PC-9 (cell line): ENCODE data around the gene KAT6B. TPM values are rescaled to one million over a fixed set of nuclear protein-coding genes. Genes with fewer than 3 reads are reported as not detected.

Experiments used
- BruUV-seq: library from RNA; stranded (reverse); fragments of 400-500 nt; replicated peaks from 2 replicates; lab custom pipeline; 2021; lab: Mats Ljungman, UMichigan
- CTCF ChIA-PET: fragments of 300-600 bp; sonication (Branson Sonifier 250); formaldehyde crosslinking; loops from one replicate; lab custom pipeline; 2022; ENCODE audit warnings: antibody characterized with exemption; lab: Charles Lee
- POLR2A ChIA-PET: fragments of 300-600 bp; sonication (Branson Sonifier 250); formaldehyde crosslinking; loops from one replicate; lab custom pipeline; 2022; ENCODE audit warnings: antibody characterized with exemption; ENCODE audit not compliant: unreplicated experiment; lab: Charles Lee
- DNase-seq, 2 experiments: peaks; one replicate each; pipeline versions ENCODE4 v3.0.0 to v3.0.0-alpha.2; 2015 to 2022; ENCODE audit warnings: mixed read lengths in 1 of 2
- H2AFZ ChIP-seq: fragments of 200-600 bp; sonication (generic); 2 replicates; pipeline ENCODE4 v1.8.1; 2017; ENCODE audit warnings: antibody characterized with exemption
- H3F3A ChIP-seq: fragments of 200-600 bp; sonication (generic); 2 replicates; pipeline ENCODE4 v1.8.1; 2017; ENCODE audit warnings: antibody characterized with exemption, mild to moderate bottlenecking, low read depth; ENCODE audit not compliant: insufficient read depth
- H3K27ac ChIP-seq: fragments of 200-600 bp; sonication (generic); 2 replicates; pipeline ENCODE4 v1.6.1; 2016; ENCODE audit warnings: mixed run types
- H3K27me3 ChIP-seq: fragments of 200-600 bp; sonication (generic); 2 replicates; pipeline ENCODE4 v1.6.1; 2016; ENCODE audit warnings: low read depth, mixed run types; ENCODE audit not compliant: insufficient read depth
- H3K36me3 ChIP-seq: fragments of 200-600 bp; sonication (generic); 2 replicates; pipeline ENCODE4 v1.6.1; 2016; ENCODE audit warnings: low read depth, mixed run types
- H3K4me1 ChIP-seq: fragments of 200-600 bp; sonication (generic); replicated peaks from 2 replicates; pipeline ENCODE4 v1.6.1; 2016; ENCODE audit warnings: mixed run types; ENCODE audit not compliant: insufficient read depth
- H3K4me2 ChIP-seq: fragments of 200-600 bp; sonication (generic); 2 replicates; pipeline ENCODE4 v1.6.1; 2017; ENCODE audit warnings: mixed run types
- H3K4me3 ChIP-seq: fragments of 200-600 bp; sonication (generic); 2 replicates; pipeline ENCODE4 v1.6.1; 2016; ENCODE audit warnings: mixed run types
- H3K79me2 ChIP-seq: fragments of 200-600 bp; sonication (generic); 2 replicates; pipeline ENCODE4 v1.6.1; 2017; ENCODE audit warnings: low read depth, mixed run types
- H3K9me2 ChIP-seq: fragments of 200-600 bp; sonication (generic); 2 replicates; pipeline ENCODE4 v1.8.1; 2017; ENCODE audit warnings: mild to moderate bottlenecking; ENCODE audit not compliant: insufficient read depth
- H3K9me3 ChIP-seq: fragments of 200-600 bp; sonication (generic); 2 replicates; pipeline ENCODE4 v1.8.1; 2016; ENCODE audit warnings: low read depth; ENCODE audit not compliant: insufficient read depth
- H4K20me1 ChIP-seq: fragments of 200-600 bp; sonication (generic); 2 replicates; pipeline ENCODE4 v1.8.1; 2017; ENCODE audit not compliant: insufficient read depth
- CTCF ChIP-seq: fragments of 200-600 bp; sonication (generic); conservative IDR thresholded peaks from 2 replicates; pipeline ENCODE4 v1.6.1; 2017; ENCODE audit warnings: mixed run types, antibody characterized with exemption, mild to moderate bottlenecking, moderate library complexity
- EZH2 ChIP-seq: fragments of 200-600 bp; sonication (generic); IDR thresholded peaks from 2 replicates; pipeline ENCODE4 v1.8.0; 2017; ENCODE audit warnings: antibody characterized with exemption, low read depth
- intact Hi-C: fragments of 100-400 bp; cut with micrococcal nuclease; formaldehyde crosslinking; loops from one replicate; pipeline ENCODE4 v1.10.0; 2022; ENCODE audit not compliant: unreplicated experiment
- total RNA-seq: library from RNA; stranded (reverse); gene quantifications from 2 replicates; pipeline ENCODE4 v1.2.3, GENCODE V29; 2021

Gene KAT6B
- total RNA-seq, 1 experiment from 2014 or later, result 30.9 TPM

- Histone ChIP-seq H3K4me2 (peak overlapping the region; percentile 85), H2AFZ (peak overlapping the region; percentile 80), H3F3A (peaks cover 24% of the 10 kb centered on the region; the same call in 1 of the 2 replicates), H3K27me3 (no peaks in the 10 kb centered on the region), H3K27ac (no peak overlapping the region), H3K9me2 (no peaks in the 10 kb centered on the region), H3K9me3 (no peaks in the 10 kb centered on the region), H3K4me3 (peak overlapping the region; percentile 78), H4K20me1 (peaks cover 9% of the 10 kb centered on the region), H3K79me2 (peaks cover 47% of the 10 kb centered on the region), H3K4me1 (peaks cover 14% of the 10 kb centered on the region), H3K36me3 (no peaks in the 10 kb centered on the region)
- DNase-seq, result no peak
- CTCF ChIA-PET, result no interaction called here
- no TSS peak for BruUV-seq
- POLR2A ChIA-PET, result no interaction called here
- intact Hi-C loops, result loop anchor here (5.0 to 10.0 kb wide), 4 partner anchors 190 to 562 kb away; partner anchors contain the start of gene SAMD8
- TF ChIP-seq CTCF (no peak), EZH2 (no peak)
These were observed 643 bp downstream of the KAT6B start for GRCh38 chr10:74827045-74827441.

GRCh38 chr10:74827694-74828093 lies 1.3 kb downstream of the KAT6B start:
- peaks cover 47% of the 10 kb centered on the region for H3K79me2 ChIP-seq
- POLR2A ChIA-PET, result interaction anchor here (0.6 kb wide), 1 partner anchor 11 kb away, joined by 3 read pairs; no protein-coding TSS in a partner anchor

GRCh38 chr10:74828946-74829345 lies 2.5 kb downstream of the KAT6B start:
- H3K36me3 ChIP-seq, result no peaks in the 10 kb centered on the region
- peaks cover 55% of the 10 kb centered on the region for H3K79me2 ChIP-seq
- intact Hi-C loops, result loop anchor here (5.0 to 10.0 kb wide), 4 partner anchors 188 to 564 kb away; partner anchors contain the start of gene SAMD8
- BruUV-seq, result no TSS peak
- POLR2A ChIA-PET, result interaction anchor here (0.7 kb wide), 1 partner anchor 1085 kb away, joined by 4 read pairs; the partner anchor contains the start of gene SEC24C
- peaks cover 20% of the 10 kb centered on the region; the same call in 1 of the 2 replicates for H3F3A ChIP-seq
- peaks cover 7% of the 10 kb centered on the region; the same call in 1 of the 2 replicates for H3K4me1 ChIP-seq
- H3K27ac ChIP-seq, result no peak overlapping the region
- TF ChIP-seq CTCF (no peak), EZH2 (no peak)
- H3K27me3 ChIP-seq, result no peaks in the 10 kb centered on the region
- H2AFZ ChIP-seq, result no peak overlapping the region
- no peaks in the 10 kb centered on the region for H3K9me2 ChIP-seq
- no peak overlapping the region for H3K4me2 ChIP-seq
- CTCF ChIA-PET, result no interaction called here
- no peaks in the 10 kb centered on the region for H3K9me3 ChIP-seq
- H3K4me3 ChIP-seq, result no peak overlapping the region
- DNase-seq, result no peak
- peaks cover 17% of the 10 kb centered on the region for H4K20me1 ChIP-seq

More at GRCh38 chr10:74827694-74828093, 1.3 kb downstream of the KAT6B start:
- Histone ChIP-seq H2AFZ (no peak overlapping the region), H3K4me1 (peaks cover 8% of the 10 kb centered on the region), H3K27ac (no peak overlapping the region), H3K9me3 (no peaks in the 10 kb centered on the region), H3F3A (peaks cover 22% of the 10 kb centered on the region; the same call in 1 of the 2 replicates), H3K36me3 (no peaks in the 10 kb centered on the region), H4K20me1 (peaks cover 9% of the 10 kb centered on the region), H3K27me3 (no peaks in the 10 kb centered on the region), H3K4me2 (peak overlapping the region; percentile 85), H3K9me2 (no peaks in the 10 kb centered on the region), H3K4me3 (peak overlapping the region; percentile 78)
- CTCF ChIA-PET, result no interaction called here
- intact Hi-C loops, result loop anchor here (5.0 to 10.0 kb wide), 4 partner anchors 190 to 563 kb away; partner anchors contain the start of gene SAMD8
- TSS peak; percentile 33 for BruUV-seq
- DNase-seq, result no peak
- TF ChIP-seq EZH2 (no peak), CTCF (no peak)
